NT2/D1 (cell line): ENCODE measurements around the gene IL1F10.

Experiments
- YY1 ChIP-seq: IDR thresholded peaks from 2 replicates; pipeline ENCODE4 v1.6.1; 2011; ENCODE audit not compliant: insufficient read length, insufficient read depth
- ZNF274 ChIP-seq: IDR thresholded peaks from 2 replicates; pipeline ENCODE4 v1.6.1; 2011; ENCODE audit warnings: mild to moderate bottlenecking, low read depth, low read length

- TF ChIP-seq ZNF274 (no peak), YY1 (no peak)
These were observed 8.5 kb upstream of the IL1F10 start, which contains the start of gene IL36RN for GRCh38 chr2:113058998-113059960.
